Panc1 (cell line): Measurements from ENCODE around the gene ALKBH7. TPM values are rescaled to one million over a fixed set of nuclear protein-coding genes. Genes with fewer than 3 reads are reported as not detected.
A peak's percentile ranks its signal among the peaks of the same experiment; 100 is the strongest.

ENCODE experiments used
- ATAC-seq: fragments of 200-7000 bp; cut with Tn5 transposase; 2 replicates; pipeline ENCODE4 v1.9.1; 2020; ENCODE audit warnings: mild to moderate bottlenecking, moderate library complexity
- BruUV-seq: library from RNA; stranded (reverse); fragments of 400-500 nt; replicated peaks from 2 replicates; lab custom pipeline; 2021; lab: Mats Ljungman, UMichigan
- CTCF ChIA-PET: fragments of 300-600 bp; sonication (Branson Sonifier 250); formaldehyde crosslinking; loops from one replicate; lab custom pipeline; 2022; ENCODE audit warnings: antibody characterized with exemption; lab: Charles Lee
- POLR2A ChIA-PET: fragments of 300-600 bp; sonication (Branson Sonifier 250); formaldehyde crosslinking; loops from one replicate; lab custom pipeline; 2022; ENCODE audit warnings: antibody characterized with exemption; lab: Charles Lee
- DNase-seq: peaks from one replicate; pipeline ENCODE4 v3.0.0-alpha.2; 2010; ENCODE audit warnings: low read depth, low spot score
- H3K27ac ChIP-seq: 2 replicates; pipeline ENCODE4 v1.5.1; 2011; ENCODE audit warnings: mild to moderate bottlenecking, low read length, inconsistent platforms
- H3K27me3 ChIP-seq: fragments of 200-500 bp; sonication (Bioruptor generic); 2 replicates; pipeline ENCODE4 v1.6.0; 2014; ENCODE audit warnings: low read length, inconsistent platforms; ENCODE audit not compliant: control insufficient read depth, insufficient read depth
- H3K36me3 ChIP-seq: fragments of 200-500 bp; sonication (Bioruptor generic); 2 replicates; pipeline ENCODE4 v1.5.1; 2014; ENCODE audit warnings: inconsistent platforms, mild to moderate bottlenecking, low read length, moderate library complexity; ENCODE audit not compliant: control insufficient read depth, insufficient read depth
- H3K4me1 ChIP-seq: 2 replicates; pipeline ENCODE4 v1.5.1; 2011; ENCODE audit warnings: inconsistent platforms, mild to moderate bottlenecking, low read length, moderate library complexity; ENCODE audit not compliant: control insufficient read depth, insufficient read depth
- H3K4me3 ChIP-seq, 2 experiments: 2 replicates each; pipeline ENCODE4 v1.5.1; 2011 to 2012; ENCODE audit warnings: low read depth in 2 of 2, low read length in 2 of 2, mild to moderate bottlenecking in 2 of 2, inconsistent platforms in 1 of 2, moderate library complexity in 1 of 2
- H3K9me3 ChIP-seq: fragments of 200-500 bp; sonication (Bioruptor generic); 2 replicates; pipeline ENCODE4 v1.5.1; 2014; ENCODE audit warnings: low read depth, mild to moderate bottlenecking, inconsistent platforms, low read length, moderate library complexity; ENCODE audit not compliant: control insufficient read depth, insufficient read depth
- POLR2AphosphoS5 ChIP-seq: IDR thresholded peaks from 2 replicates; pipeline ENCODE4 v1.6.1; 2012; ENCODE audit warnings: mild to moderate bottlenecking, low read depth, low read length, moderate library complexity
- SIN3A ChIP-seq: IDR thresholded peaks from 2 replicates; pipeline ENCODE4 v1.6.1; 2012; ENCODE audit warnings: low read depth, mild to moderate bottlenecking, low read length, moderate library complexity, borderline replicate concordance; ENCODE audit not compliant: insufficient read depth
- TCF7L2 ChIP-seq: IDR thresholded peaks from 2 replicates; pipeline ENCODE4 v1.6.1; 2011; ENCODE audit warnings: mild to moderate bottlenecking, low read depth, low read length, inconsistent platforms
- in situ Hi-C: cut with HindIII; loops from 2 replicates; pipeline ENCODE4 v1.10.0; 2016; ENCODE audit warnings: low sequenced_read_pairs, low pct_unique_long_range_greater_than_20kb
- intact Hi-C: fragments of 100-400 bp; cut with micrococcal nuclease; formaldehyde crosslinking; loops from one replicate; pipeline ENCODE4 v1.10.0; 2022; ENCODE audit not compliant: unreplicated experiment
- total RNA-seq: library from RNA; stranded (reverse); gene quantifications from one replicate; pipeline ENCODE4 v1.2.1, GENCODE V29; 2021; ENCODE audit not compliant: unreplicated experiment
- TF ChIP-seq, protein P1 (sequence below), 2 experiments: IDR thresholded peaks; 2 replicates each; pipeline ENCODE4 v1.6.1; 2011 to 2012; ENCODE audit warnings: low read depth in 2 of 2, control low read depth in 1 of 2, low read length in 1 of 2, mild to moderate bottlenecking in 1 of 2, moderate library complexity in 1 of 2; ENCODE audit not compliant: insufficient read depth in 1 of 2
- TF ChIP-seq, protein P2 (sequence below): fragments of 450-650 bp; IDR thresholded peaks from 2 replicates; pipeline ENCODE4 v1.5.1; 2017; ENCODE audit warnings: mild to moderate bottlenecking

The ALKBH7 gene
- total RNA-seq, 1 experiment from 2014 or later = 65.0 TPM

DNA sequence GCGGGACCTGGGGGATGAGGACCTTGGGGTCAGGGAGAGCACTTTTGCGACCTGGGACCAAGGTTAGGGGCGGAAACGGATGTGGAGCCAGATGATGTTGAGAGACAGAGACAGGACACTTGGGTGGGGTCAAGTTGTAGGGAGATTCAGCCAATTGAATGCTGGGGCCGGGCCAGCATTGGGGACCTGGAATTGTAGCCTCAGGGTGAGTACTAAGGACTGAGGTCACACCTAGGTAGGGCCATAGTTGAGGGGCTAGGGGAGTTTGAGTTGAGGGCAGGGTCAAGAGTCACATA is 1.2 kb downstream of the ALKBH7 start:
- ChIA-PET CTCF (no interaction called here), POLR2A (no interaction called here)
- intact Hi-C loops = no loop called here
- no peaks in the 10 kb centered on the region for H3K36me3 ChIP-seq
- ATAC-seq (no peak), DNase-seq (no peak)
- H3K27me3 ChIP-seq = no peaks in the 10 kb centered on the region
- H3K27ac ChIP-seq = peak overlapping the region; percentile 74
- peaks cover 2% of the 10 kb centered on the region for H3K4me1 ChIP-seq
- no peaks in the 10 kb centered on the region for H3K9me3 ChIP-seq
- in situ Hi-C loops = no loop called here
- no TSS peak for BruUV-seq
- H3K4me3 ChIP-seq = peak overlapping the region; percentile 38 to 53
- TF ChIP-seq, protein P1, sequence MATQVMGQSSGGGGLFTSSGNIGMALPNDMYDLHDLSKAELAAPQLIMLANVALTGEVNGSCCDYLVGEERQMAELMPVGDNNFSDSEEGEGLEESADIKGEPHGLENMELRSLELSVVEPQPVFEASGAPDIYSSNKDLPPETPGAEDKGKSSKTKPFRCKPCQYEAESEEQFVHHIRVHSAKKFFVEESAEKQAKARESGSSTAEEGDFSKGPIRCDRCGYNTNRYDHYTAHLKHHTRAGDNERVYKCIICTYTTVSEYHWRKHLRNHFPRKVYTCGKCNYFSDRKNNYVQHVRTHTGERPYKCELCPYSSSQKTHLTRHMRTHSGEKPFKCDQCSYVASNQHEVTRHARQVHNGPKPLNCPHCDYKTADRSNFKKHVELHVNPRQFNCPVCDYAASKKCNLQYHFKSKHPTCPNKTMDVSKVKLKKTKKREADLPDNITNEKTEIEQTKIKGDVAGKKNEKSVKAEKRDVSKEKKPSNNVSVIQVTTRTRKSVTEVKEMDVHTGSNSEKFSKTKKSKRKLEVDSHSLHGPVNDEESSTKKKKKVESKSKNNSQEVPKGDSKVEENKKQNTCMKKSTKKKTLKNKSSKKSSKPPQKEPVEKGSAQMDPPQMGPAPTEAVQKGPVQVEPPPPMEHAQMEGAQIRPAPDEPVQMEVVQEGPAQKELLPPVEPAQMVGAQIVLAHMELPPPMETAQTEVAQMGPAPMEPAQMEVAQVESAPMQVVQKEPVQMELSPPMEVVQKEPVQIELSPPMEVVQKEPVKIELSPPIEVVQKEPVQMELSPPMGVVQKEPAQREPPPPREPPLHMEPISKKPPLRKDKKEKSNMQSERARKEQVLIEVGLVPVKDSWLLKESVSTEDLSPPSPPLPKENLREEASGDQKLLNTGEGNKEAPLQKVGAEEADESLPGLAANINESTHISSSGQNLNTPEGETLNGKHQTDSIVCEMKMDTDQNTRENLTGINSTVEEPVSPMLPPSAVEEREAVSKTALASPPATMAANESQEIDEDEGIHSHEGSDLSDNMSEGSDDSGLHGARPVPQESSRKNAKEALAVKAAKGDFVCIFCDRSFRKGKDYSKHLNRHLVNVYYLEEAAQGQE (IDR thresholded peaks at IDR 0.05; ENCODE audit: insufficient read depth in 1 of 2, low read depth in 2 of 2, low read length in 1 of 2) = no peak
- TF ChIP-seq POLR2AphosphoS5 (no peak), TCF7L2 (no peak), SIN3A (no peak)
- TF ChIP-seq, protein P2, sequence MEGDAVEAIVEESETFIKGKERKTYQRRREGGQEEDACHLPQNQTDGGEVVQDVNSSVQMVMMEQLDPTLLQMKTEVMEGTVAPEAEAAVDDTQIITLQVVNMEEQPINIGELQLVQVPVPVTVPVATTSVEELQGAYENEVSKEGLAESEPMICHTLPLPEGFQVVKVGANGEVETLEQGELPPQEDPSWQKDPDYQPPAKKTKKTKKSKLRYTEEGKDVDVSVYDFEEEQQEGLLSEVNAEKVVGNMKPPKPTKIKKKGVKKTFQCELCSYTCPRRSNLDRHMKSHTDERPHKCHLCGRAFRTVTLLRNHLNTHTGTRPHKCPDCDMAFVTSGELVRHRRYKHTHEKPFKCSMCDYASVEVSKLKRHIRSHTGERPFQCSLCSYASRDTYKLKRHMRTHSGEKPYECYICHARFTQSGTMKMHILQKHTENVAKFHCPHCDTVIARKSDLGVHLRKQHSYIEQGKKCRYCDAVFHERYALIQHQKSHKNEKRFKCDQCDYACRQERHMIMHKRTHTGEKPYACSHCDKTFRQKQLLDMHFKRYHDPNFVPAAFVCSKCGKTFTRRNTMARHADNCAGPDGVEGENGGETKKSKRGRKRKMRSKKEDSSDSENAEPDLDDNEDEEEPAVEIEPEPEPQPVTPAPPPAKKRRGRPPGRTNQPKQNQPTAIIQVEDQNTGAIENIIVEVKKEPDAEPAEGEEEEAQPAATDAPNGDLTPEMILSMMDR = no peak

DNA sequence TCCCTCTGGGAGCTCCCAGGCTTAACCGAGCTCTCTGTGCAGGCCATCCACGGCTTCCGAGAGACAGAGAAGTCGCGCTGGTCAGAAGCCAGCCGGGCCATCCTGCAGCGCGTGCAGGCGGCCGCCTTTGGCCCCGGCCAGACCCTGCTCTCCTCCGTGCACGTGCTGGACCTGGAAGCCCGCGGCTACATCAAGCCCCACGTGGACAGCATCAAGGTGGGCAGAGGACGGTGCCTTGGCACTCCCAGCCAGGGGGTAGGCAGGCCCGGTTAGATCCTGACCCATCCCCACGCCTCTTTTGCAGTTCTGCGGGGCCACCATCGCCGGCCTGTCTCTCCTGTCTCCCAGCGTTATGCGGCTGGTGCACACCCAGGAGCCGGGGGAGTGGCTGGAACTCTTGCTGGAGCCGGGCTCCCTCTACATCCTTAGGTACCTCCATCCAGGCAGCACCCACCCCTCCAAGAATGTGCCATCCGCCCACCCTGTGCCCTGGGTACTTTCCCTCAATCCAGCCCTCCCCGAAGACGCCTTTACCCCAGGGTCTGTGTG is 1.6 kb downstream of the ALKBH7 start:
- Histone ChIP-seq H3K27me3 (no peaks in the 10 kb centered on the region), H3K27ac (peak overlapping the region; percentile 74)
- POLR2A ChIA-PET = no interaction called here

More for the DNA sequence above, 1.6 kb downstream of the ALKBH7 start:
- H3K4me1 ChIP-seq = peaks cover 2% of the 10 kb centered on the region
- intact Hi-C loops = no loop called here
- peak overlapping the region; percentile 38 to 53; a peak in 2 of 4 replicates for H3K4me3 ChIP-seq
- TF ChIP-seq, protein P2 = no peak
- TF ChIP-seq, protein P1 (IDR thresholded peaks at IDR 0.05; ENCODE audit: insufficient read depth in 1 of 2, low read depth in 2 of 2, low read length in 1 of 2) = no peak
- TF ChIP-seq SIN3A (no peak), POLR2AphosphoS5 (no peak), TCF7L2 (no peak)
- ATAC-seq = no peak
- no peak for DNase-seq
- CTCF ChIA-PET = no interaction called here
- no peaks in the 10 kb centered on the region for H3K9me3 ChIP-seq
- BruUV-seq = TSS peak; percentile 88
- in situ Hi-C loops = no loop called here
- no peaks in the 10 kb centered on the region for H3K36me3 ChIP-seq
